Caco-2 (cell line): ENCODE results near the gene NSD1. TPM values are rescaled to one million over a fixed set of nuclear protein-coding genes. Genes with fewer than 3 reads are reported as not detected.

Experiments used
- BruUV-seq: library from RNA; stranded (reverse); fragments of 400-500 nt; replicated peaks from 2 replicates; lab custom pipeline; 2021; lab: Mats Ljungman, UMichigan
- CTCF ChIA-PET: fragments of 300-600 bp; sonication (Branson Sonifier 250); formaldehyde crosslinking; loops from one replicate; lab custom pipeline; 2022; ENCODE audit warnings: antibody characterized with exemption; lab: Charles Lee
- POLR2A ChIA-PET: fragments of 300-600 bp; sonication (Branson Sonifier 250); formaldehyde crosslinking; loops from one replicate; lab custom pipeline; 2022; ENCODE audit warnings: antibody characterized with exemption; lab: Charles Lee
- DNase-seq, 2 experiments: peaks; one replicate each; pipeline versions ENCODE4 v3.0.0 to v3.0.0-alpha.2; 2020 to 2022
- H3K27me3 ChIP-seq: replicated peaks from 2 replicates; pipeline ENCODE4 v1.6.0; 2011; ENCODE audit warnings: low read length; ENCODE audit not compliant: control insufficient read depth, insufficient read depth
- H3K36me3 ChIP-seq: 2 replicates; pipeline ENCODE4 v1.5.1; 2011; ENCODE audit warnings: low read length; ENCODE audit not compliant: control insufficient read depth, insufficient read depth
- H3K4me1 ChIP-seq: fragments of 250-450 bp; sonication (Bioruptor Pico); 2 replicates; pipeline ENCODE4 v1.5.1; 2020; ENCODE audit warnings: mild to moderate bottlenecking
- H3K4me3 ChIP-seq: 2 replicates; pipeline ENCODE4 v1.5.1; 2011; ENCODE audit warnings: low read depth, mild to moderate bottlenecking, control low read depth, low read length
- H3K9me3 ChIP-seq: fragments of 250-450 bp; sonication (Bioruptor Pico); 2 replicates; pipeline ENCODE4 v1.5.1; 2020; ENCODE audit warnings: mild to moderate bottlenecking, moderate library complexity
- H3K27ac Mint-ChIP-seq: one replicate; pipeline ENCODE4 v1.8.0; 2022; ENCODE audit warnings: mixed read lengths; ENCODE audit not compliant: unreplicated experiment
- H3K27me3 Mint-ChIP-seq: one replicate; pipeline ENCODE4 v1.8.0; 2022; ENCODE audit warnings: mixed read lengths; ENCODE audit not compliant: insufficient read depth, unreplicated experiment
- H3K36me3 Mint-ChIP-seq: one replicate; pipeline ENCODE4 v1.8.0; 2022; ENCODE audit warnings: mild to moderate bottlenecking, mixed read lengths; ENCODE audit not compliant: insufficient read depth, unreplicated experiment
- H3K4me1 Mint-ChIP-seq: one replicate; pipeline ENCODE4 v1.8.0; 2022; ENCODE audit warnings: low read depth, mixed read lengths; ENCODE audit not compliant: unreplicated experiment
- H3K4me3 Mint-ChIP-seq: one replicate; pipeline ENCODE4 v1.8.0; 2022; ENCODE audit warnings: mild to moderate bottlenecking, moderate library complexity, mixed read lengths; ENCODE audit not compliant: unreplicated experiment
- H3K9me3 Mint-ChIP-seq: one replicate; pipeline ENCODE4 v1.8.0; 2022; ENCODE audit warnings: mixed read lengths; ENCODE audit not compliant: unreplicated experiment
- CTCF ChIP-seq, 2 experiments: fragments of 200-600 bp in 1 of 2; IDR thresholded peaks; 1 replicate in 1 of 2; 2 replicates in 1 of 2; pipeline versions ENCODE4 v1.5.1 to v1.8.0; 2011 to 2022; ENCODE audit warnings: antibody characterized with exemption in 1 of 2, control low read depth in 1 of 2, inconsistent platforms in 1 of 2, low read depth in 1 of 2, low read length in 1 of 2, mild to moderate bottlenecking in 1 of 2, moderate library complexity in 1 of 2; ENCODE audit not compliant: insufficient read depth in 1 of 2, severe bottlenecking in 1 of 2, unreplicated experiment in 1 of 2
- intact Hi-C: fragments of 100-400 bp; cut with micrococcal nuclease; formaldehyde crosslinking; loops from one replicate; pipeline ENCODE4 v1.10.0; 2022; ENCODE audit not compliant: unreplicated experiment
- total RNA-seq: library from RNA; stranded (reverse); gene quantifications from 2 replicates; pipeline ENCODE4 v1.2.3, GENCODE V29; 2022

Gene NSD1
- total RNA-seq, 1 experiment from 2014 or later: 67.4 TPM

GRCh38 chr5:177242304-177242703 lies 108.7 kb downstream of the NSD1 start:
- H3K27me3 ChIP-seq: no peaks in the 10 kb centered on the region
- TF ChIP-seq CTCF (IDR thresholded peaks at IDR 0.05; ENCODE audit: insufficient read depth in 1 of 2, low read depth in 1 of 2, low read length in 1 of 2, severe bottlenecking in 1 of 2, unreplicated experiment in 1 of 2): no peak
- no peaks in the 10 kb centered on the region for H3K9me3 ChIP-seq
- H3K4me1 ChIP-seq: no peaks in the 10 kb centered on the region
- BruUV-seq: no TSS peak
- POLR2A ChIA-PET: no interaction called here
- no peaks in the 10 kb centered on the region for H3K4me1 Mint-ChIP-seq
- no peaks in the 10 kb centered on the region for H3K9me3 Mint-ChIP-seq
- no peak overlapping the region for H3K27ac Mint-ChIP-seq
- CTCF ChIA-PET: no interaction called here
- no peaks in the 10 kb centered on the region for H3K36me3 ChIP-seq
- H3K4me3 ChIP-seq: no peak overlapping the region
- no peak for DNase-seq
- no peak overlapping the region for H3K4me3 Mint-ChIP-seq
- intact Hi-C loops: no loop called here
- H3K27me3 Mint-ChIP-seq: no peaks in the 10 kb centered on the region
- peaks cover 62% of the 10 kb centered on the region for H3K36me3 Mint-ChIP-seq

- no peak for DNase-seq
Measured at GRCh38 chr5:177249761-177250537, 116.4 kb downstream of the NSD1 start.

GRCh38 chr5:177253252-177253651 lies 119.7 kb downstream of the NSD1 start:
- no TSS peak for BruUV-seq
- no peaks in the 10 kb centered on the region for H3K9me3 Mint-ChIP-seq
- no peaks in the 10 kb centered on the region for H3K4me1 ChIP-seq
- H3K27me3 ChIP-seq: no peaks in the 10 kb centered on the region
- POLR2A ChIA-PET: no interaction called here
- DNase-seq: no peak
- CTCF ChIA-PET: no interaction called here
- TF ChIP-seq CTCF (IDR thresholded peaks at IDR 0.05; ENCODE audit: insufficient read depth in 1 of 2, low read depth in 1 of 2, low read length in 1 of 2, severe bottlenecking in 1 of 2, unreplicated experiment in 1 of 2): no peak
- H3K4me3 ChIP-seq: no peak overlapping the region
- no peak overlapping the region for H3K4me3 Mint-ChIP-seq
- H3K27me3 Mint-ChIP-seq: no peaks in the 10 kb centered on the region
- H3K9me3 ChIP-seq: no peaks in the 10 kb centered on the region
- intact Hi-C loops: no loop called here
- no peak overlapping the region for H3K27ac Mint-ChIP-seq
- H3K36me3 Mint-ChIP-seq: peaks cover 75% of the 10 kb centered on the region
- no peaks in the 10 kb centered on the region for H3K4me1 Mint-ChIP-seq
- H3K36me3 ChIP-seq: no peaks in the 10 kb centered on the region

More at GRCh38 chr5:177249761-177250537, 116.4 kb downstream of the NSD1 start:
- ChIA-PET CTCF (no interaction called here), POLR2A (no interaction called here)
- no TSS peak for BruUV-seq
- no peaks in the 10 kb centered on the region for H3K27me3 ChIP-seq
- no peaks in the 10 kb centered on the region for H3K4me1 ChIP-seq
- no peak overlapping the region for H3K4me3 ChIP-seq
- H3K4me3 Mint-ChIP-seq: no peak overlapping the region
- H3K27me3 Mint-ChIP-seq: no peaks in the 10 kb centered on the region
- H3K4me1 Mint-ChIP-seq: no peaks in the 10 kb centered on the region
- no peaks in the 10 kb centered on the region for H3K9me3 Mint-ChIP-seq
- no peak for TF ChIP-seq CTCF (IDR thresholded peaks at IDR 0.05; ENCODE audit: insufficient read depth in 1 of 2, low read depth in 1 of 2, low read length in 1 of 2, severe bottlenecking in 1 of 2, unreplicated experiment in 1 of 2)
- intact Hi-C loops: no loop called here
- H3K36me3 Mint-ChIP-seq: peaks cover 65% of the 10 kb centered on the region
- H3K36me3 ChIP-seq: no peaks in the 10 kb centered on the region
- no peak overlapping the region for H3K27ac Mint-ChIP-seq
- no peaks in the 10 kb centered on the region for H3K9me3 ChIP-seq
